Left cardiac atrium (tissue), 4 donors: Measurements from ENCODE around the gene BBC3. TPM values are rescaled to one million over a fixed set of nuclear protein-coding genes. Genes with fewer than 3 reads are reported as not detected.
A peak's percentile ranks its signal among the peaks of the same experiment; 100 is the strongest.

Experiments
- ATAC-seq, 2 donors: fragments of 200-7000 bp; cut with Tn5 transposase; one replicate each; pipeline ENCODE4 v1.9.1; 2020; ENCODE audit warnings: mild to moderate bottlenecking in 2 of 2, moderate library complexity in 2 of 2
- DNase-seq: peaks from one replicate; pipeline ENCODE4 v3.0.0-alpha.2; 2020
- intact Hi-C, 2 donors: fragments of 100-400 bp; cut with DNase I; formaldehyde crosslinking; loops; one replicate each; pipeline versions ENCODE4 v1.14.1 to v1.15.1; 2022 to 2023
- total RNA-seq, 2 donors: library from RNA; stranded (reverse); fragmentation: NEBNext Ultra II Directional; extraction: Animal tissue kit (Norgen Biotek cat#: 25700); gene quantifications; one replicate each; pipeline ENCODE4 v1.2.1, GENCODE V29; 2021
- donor health status: DM: no; HTN: yes; CAD: no.
- donor health status: DM: no; HTN: yes; CAD: no; lungs with severe emphysema.
- donor health status: DM: yes; HTN: yes; CAD: no.
- donor health status: Dilated cardiomyopathy.

The BBC3 gene
- total RNA-seq, 2 donors from 2014 or later: 2.9 to 4.1 TPM

DNA sequence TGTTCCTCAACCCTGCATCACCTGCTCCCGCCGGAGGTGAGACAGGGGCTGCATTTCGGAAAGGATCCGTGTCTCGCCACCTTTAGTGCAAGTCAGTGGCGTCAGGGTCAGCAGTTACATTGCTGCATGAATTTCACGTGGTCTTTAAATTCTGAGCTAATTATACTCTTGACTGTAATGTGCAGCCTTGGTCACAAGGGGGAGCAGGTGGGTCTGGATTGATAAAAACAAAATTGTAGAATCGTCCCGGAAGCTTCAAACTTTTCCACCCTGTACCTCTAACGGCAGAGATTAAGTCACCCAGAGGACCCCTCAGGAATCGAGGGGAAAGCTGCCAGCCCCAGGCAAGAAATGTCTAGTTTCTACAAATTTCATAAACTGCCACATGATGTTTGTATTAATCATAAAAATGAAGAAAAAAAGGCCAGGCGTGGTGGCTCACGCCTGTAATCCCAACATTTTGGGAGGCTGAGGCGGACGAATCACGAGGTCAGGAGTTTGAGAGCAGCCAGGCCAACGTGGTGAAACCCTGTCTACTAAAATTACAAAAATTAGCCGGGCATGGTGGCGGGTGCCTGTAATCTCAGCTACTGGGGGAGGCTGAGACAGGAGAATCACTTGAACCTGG, 20.2 kb downstream of the BBC3 start:
- ATAC-seq (peak; percentile 65 to 77), DNase-seq (peak; percentile 76)
- intact Hi-C loops: loop anchor here in 1 of 2 donors (1.0 kb wide), 1 partner anchor 33 kb away; no protein-coding TSS in a partner anchor

DNA sequence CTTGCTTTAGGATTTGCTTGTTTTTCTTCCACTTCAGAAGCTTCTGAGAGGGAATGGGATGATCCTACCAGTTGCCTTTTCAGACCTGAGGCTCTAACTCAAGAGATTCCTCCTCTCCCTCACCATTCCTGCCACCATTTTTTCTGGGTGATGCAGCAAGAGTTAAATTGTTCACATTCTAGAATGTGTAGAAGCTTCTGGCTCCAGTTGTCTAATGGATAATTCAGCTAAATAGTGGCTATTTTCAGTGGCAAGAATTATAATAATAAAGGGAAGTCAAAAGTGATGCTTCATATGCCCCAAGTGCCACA, 20.9 kb downstream of the BBC3 start:
- no peak for DNase-seq
- intact Hi-C loops: loop anchor here in 1 of 2 donors (1.0 kb wide), 1 partner anchor 34 kb away; no protein-coding TSS in a partner anchor
- ATAC-seq: no peak

DNA sequence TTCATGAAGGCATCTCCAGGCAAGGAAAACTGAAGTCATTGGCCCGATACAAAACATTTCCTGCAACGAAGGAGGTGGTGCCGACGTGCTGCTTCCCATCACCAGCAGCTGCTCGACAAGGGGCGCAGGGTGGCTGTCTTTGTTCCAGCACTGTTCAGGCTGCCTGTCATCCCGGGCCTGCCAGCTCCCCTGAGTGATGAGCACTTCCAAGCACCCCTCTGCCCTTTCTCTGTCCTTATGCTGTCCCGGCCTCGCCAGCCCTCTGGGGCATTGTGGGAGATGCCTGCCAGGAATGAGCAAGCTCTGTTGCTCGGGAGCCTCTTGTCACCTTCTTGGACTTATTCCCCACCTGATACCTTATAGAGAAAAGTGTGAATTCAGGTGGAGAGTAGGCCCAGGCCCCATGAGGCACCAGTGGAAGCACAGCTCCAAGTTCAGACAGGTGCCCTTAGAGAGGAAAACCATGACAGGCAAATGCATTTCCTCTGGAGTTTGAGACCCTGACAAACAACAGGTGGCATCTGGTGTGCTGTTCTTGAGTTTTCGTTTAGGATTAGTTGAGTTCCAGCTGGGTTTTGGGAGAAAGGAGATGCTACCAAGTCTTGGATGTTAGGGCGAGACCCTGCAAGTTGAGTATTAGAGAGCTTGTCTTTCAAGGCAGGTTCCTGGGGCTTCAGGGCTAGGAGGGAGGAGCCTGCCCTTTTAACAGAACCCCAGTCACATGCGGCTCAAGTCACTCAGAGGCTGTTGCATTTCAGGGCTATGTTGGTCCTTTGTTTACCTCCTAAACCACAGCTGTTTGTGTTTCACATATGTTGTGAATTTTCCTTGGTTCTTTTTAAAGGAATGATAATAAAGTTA, 21.4 kb downstream of the BBC3 start:
- ATAC-seq: peak; percentile 79 to 90
- intact Hi-C loops: loop anchor here in 1 of 2 donors (1.0 to 10.0 kb wide), 2 partner anchors 35 to 55 kb away; no protein-coding TSS in a partner anchor
- DNase-seq: peak; percentile 40

DNA sequence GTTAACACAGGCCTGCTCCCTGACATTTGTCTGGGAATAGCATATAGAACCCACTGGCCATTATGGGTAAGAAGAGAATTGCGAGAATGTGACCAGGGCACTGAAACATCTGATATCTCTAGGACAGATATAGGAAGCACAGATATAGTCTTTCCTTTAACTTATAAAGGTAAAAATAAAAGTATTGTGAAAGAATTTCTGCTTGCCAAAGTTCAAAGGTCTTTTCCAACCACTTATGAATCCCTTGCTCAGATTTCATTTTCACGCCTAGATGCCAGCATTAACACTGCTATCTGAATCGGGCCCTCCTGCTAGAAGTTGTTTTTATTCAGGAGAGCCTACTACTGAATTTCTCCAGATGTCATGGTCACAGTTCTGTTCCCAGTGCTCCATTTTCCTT, 27.7 kb downstream of the BBC3 start:
- DNase-seq: no peak
- no peak for ATAC-seq
- intact Hi-C loops: loop anchor here in 1 of 2 donors (10.0 kb wide), 1 partner anchor 48 kb away; no protein-coding TSS in a partner anchor

GRCh38 chr19:47200530-47200929, 30.5 kb downstream of the BBC3 start:
- intact Hi-C loops: loop anchor here in 1 of 2 donors (10.0 kb wide), 1 partner anchor 46 kb away; no protein-coding TSS in a partner anchor
- DNase-seq: no peak
- no peak for ATAC-seq

- intact Hi-C loops: no loop called here
- no peak for ATAC-seq
- DNase-seq: no peak
Measured at GRCh38 chr19:47197141-47197540, 33.9 kb downstream of the BBC3 start.

- ATAC-seq (no peak), DNase-seq (no peak)
- intact Hi-C loops: no loop called here
Measured at GRCh38 chr19:47195434-47195833, 35.6 kb downstream of the BBC3 start.

DNA sequence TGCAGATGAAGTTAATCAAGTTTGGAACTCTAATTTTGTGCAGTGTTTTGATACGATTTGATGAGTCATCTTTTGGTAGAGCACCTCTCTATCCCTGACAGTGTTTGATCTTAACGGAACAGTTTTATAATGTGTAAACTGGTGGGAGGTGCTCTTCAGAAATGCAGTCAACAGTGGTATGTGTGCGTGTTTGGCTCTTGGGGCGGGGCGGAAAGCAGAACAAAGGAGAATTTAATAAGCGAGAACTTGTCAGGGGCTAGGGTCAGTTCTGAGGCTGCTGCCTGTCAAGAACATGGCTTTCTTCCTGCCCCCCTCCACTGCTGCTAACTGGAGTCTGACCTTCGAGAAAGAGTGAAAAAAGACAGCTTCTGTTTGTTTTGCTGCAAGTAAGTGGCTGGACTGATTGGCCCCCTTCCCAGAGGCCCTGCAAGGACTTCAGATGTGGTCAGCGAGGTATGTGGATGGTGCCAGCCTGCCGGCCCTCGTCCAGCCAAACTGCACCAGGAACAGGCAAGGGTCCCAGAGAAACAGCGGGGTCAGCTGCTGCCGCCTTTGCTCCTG, 40.8 kb downstream of the BBC3 start:
- intact Hi-C loops: no loop called here
- DNase-seq (peak; percentile 57), ATAC-seq (peak; percentile 70 to 79)

DNA sequence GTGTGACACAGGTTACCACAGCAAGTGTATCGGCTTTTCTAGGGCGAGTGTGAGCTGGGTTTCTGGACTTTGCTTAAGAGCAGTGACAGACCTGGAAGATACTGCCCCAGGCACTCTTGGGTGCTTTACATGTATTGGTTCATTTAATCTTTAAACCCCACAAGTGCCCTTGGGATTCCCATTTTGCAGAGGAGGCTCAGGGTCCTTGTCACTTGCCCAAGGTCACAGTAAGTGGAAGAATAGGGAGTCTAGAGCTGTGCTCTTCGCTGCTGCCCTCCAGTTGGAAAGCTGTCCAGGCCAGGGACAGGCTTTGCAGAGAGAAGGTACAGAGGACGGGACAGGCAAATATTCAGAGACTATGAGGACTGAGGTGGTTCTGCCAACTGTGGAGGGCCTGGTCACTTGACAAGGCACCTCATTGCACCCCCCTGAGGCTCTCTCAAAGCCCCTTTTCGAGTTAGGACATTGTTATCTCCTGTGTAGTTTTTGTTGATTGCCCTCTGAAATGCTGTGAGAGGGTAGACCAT, 42.4 kb downstream of the BBC3 start:
- ATAC-seq (no peak), DNase-seq (no peak)
- intact Hi-C loops: no loop called here

- intact Hi-C loops: no loop called here
- DNase-seq (no peak), ATAC-seq (no peak)
Measured at GRCh38 chr19:47187797-47188196, 43.2 kb downstream of the BBC3 start.

DNA sequence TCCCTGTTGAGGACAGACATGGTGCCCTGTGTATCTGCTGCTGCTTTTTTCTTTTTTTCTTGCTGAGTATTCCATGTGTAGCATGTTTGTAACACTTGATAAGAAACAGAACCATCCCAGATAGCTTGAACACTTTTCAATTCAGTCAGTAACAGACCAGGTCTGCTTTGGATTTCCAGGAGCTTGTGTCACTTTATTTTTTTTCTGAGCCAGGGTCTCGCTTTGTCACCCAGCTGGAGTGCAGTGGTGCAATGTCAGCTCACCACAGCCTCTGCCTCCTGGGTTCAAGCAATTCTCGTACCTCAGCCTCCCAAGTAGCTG, 43.7 kb downstream of the BBC3 start:
- ATAC-seq (no peak), DNase-seq (no peak)
- intact Hi-C loops: no loop called here

GRCh38 chr19:47186446-47187334, 44.3 kb downstream of the BBC3 start:
- intact Hi-C loops: no loop called here
- ATAC-seq (peak in 1 of 2 donors; percentile 21), DNase-seq (no peak)

- intact Hi-C loops: no loop called here
- DNase-seq (peak; percentile 20), ATAC-seq (peak; percentile 41 to 56)
Measured at GRCh38 chr19:47183601-47184000, 47.4 kb downstream of the BBC3 start.

- ATAC-seq: no peak
- intact Hi-C loops: no loop called here
- DNase-seq: no peak
Measured at GRCh38 chr19:47179653-47180310, 51.2 kb downstream of the BBC3 start.

- DNase-seq (peak; percentile 30), ATAC-seq (peak; percentile 50 to 73)
- intact Hi-C loops: no loop called here
Measured at GRCh38 chr19:47176627-47177090, 54.3 kb downstream of the BBC3 start.

GRCh38 chr19:47176071-47176626, 54.9 kb downstream of the BBC3 start:
- intact Hi-C loops: no loop called here
- ATAC-seq (no peak), DNase-seq (no peak)

DNA sequence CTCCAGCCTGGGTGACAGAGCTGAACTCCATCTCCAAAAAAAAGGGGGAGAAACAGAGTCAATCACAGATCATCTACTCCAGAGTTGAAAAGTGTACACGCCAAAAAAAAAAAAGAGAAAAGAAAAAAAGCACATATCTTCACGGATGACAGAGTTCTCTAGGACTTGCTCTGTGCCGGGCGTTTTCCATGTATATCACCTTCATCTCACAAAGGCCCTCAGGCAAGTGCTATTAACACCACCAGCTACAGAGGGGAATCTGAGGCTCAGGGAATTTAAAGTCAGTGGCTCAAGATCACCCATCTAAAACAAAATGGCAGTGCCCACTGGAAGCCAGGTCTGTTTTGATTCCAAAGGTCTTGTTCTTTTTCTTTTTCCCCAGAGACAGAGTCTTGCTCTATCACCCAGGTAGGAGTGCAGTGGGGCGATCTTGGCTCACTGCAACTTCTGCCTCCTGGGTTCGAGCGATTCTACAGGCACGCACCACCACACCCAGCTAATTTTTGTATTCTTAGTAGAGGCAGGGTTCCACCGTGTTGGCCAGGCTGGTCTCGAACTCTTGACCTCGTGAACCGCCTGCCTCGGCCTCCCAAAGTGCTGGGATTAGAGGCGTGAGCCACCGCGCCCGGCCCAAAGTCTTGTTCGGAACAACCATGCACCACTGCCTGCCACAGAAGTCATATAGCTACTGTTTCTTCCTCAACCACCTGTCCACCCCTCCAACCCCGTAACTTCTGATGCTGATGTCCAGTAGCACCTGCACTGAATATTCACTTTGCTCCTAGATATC, 58.1 kb downstream of the BBC3 start:
- DNase-seq: no peak
- no peak for ATAC-seq
- intact Hi-C loops: no loop called here
